Activated naive CD4-positive, alpha-beta T cell treated with anti-CD3 and anti-CD28 coated beads, Interleukin-2, amount 10 ng/mL, durations not matched to agents 7 days and 5 days (primary cell): ENCODE measurements around the gene ZNF23.

ENCODE experiments used
- CTCF ChIA-PET: fragments of 350-600 bp; sonication (Branson Sonifier 250); formaldehyde crosslinking; loops from one replicate; lab custom pipeline; 2021; ENCODE audit warnings: antibody characterized with exemption; lab: Charles Lee
- DNase-seq: peaks from one replicate; pipeline ENCODE4 v3.0.0-alpha.2; 2020
- H3K27ac Mint-ChIP-seq: one replicate; pipeline ENCODE4 v1.8.0; 2021; ENCODE audit warnings: mild to moderate bottlenecking, moderate library complexity, mixed read lengths
- H3K27me3 Mint-ChIP-seq: one replicate; pipeline ENCODE4 v1.8.0; 2021; ENCODE audit warnings: mild to moderate bottlenecking, mixed read lengths
- H3K36me3 Mint-ChIP-seq: one replicate; pipeline ENCODE4 v1.8.0; 2021; ENCODE audit warnings: mixed read lengths
- H3K4me1 Mint-ChIP-seq: one replicate; pipeline ENCODE4 v1.8.0; 2021; ENCODE audit warnings: mixed read lengths
- H3K4me3 Mint-ChIP-seq: one replicate; pipeline ENCODE4 v1.8.0; 2021; ENCODE audit warnings: mild to moderate bottlenecking, moderate library complexity, mixed read lengths
- H3K9me3 Mint-ChIP-seq: one replicate; pipeline ENCODE4 v1.8.0; 2021; ENCODE audit warnings: mixed read lengths

The ZNF23 gene

DNA sequence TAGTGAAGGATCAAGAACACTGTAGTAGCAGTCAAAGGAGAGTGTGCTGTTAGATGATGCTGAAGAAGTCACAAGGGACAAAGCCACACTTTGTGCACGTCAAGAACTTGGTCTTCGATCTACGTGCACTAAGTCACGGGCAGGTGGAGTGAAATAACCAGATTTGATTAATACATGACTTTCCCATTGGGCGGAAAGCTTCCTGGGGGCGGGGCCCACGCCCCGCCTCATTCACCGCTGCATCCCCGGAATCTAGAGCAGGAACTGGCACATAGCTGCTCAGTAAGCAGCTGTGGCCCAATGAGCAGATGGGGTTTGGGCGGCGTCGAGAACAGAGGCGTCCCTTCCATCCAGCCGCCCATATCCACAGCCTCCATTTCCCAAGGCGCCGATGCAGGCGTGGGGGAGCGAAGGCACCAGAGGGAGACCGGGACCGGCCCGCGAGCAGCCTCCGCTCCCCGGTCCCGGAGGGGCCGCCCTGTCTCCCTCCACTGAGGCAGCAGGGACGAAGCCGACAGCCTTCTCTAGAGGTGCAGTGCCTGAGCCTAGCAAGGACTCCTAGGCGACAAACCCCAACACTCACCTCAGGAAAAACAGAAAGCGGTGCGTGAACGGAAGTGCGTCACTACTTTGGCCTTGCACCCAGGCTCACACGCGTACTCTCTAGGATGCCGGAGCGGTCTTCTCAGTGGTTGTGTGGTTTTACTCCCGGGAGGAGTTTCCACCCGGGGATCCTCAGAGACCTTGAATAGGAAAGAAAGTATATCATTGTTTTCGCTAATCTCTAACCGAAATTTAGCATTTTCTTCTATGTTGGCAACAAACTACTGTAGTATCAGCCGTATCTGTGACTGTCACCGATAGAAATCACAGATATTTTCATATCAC lies 22.2 kb upstream of the ZNF23 start:
- Mint-ChIP-seq H3K9me3 (no peaks in the 10 kb centered on the region), H3K27me3 (no peaks in the 10 kb centered on the region), H3K36me3 (no peaks in the 10 kb centered on the region), H3K4me3 (peak overlapping the region; percentile 73), H3K4me1 (peaks cover 21% of the 10 kb centered on the region), H3K27ac (peak overlapping the region; percentile 87)
- DNase-seq: peak; percentile 86
- CTCF ChIA-PET: interaction anchor here (0.7 to 1.4 kb wide), 2 partner anchors 13 to 22 kb away, joined by 3 to 7 read pairs; partner anchors contain the start of gene ZNF23

DNA sequence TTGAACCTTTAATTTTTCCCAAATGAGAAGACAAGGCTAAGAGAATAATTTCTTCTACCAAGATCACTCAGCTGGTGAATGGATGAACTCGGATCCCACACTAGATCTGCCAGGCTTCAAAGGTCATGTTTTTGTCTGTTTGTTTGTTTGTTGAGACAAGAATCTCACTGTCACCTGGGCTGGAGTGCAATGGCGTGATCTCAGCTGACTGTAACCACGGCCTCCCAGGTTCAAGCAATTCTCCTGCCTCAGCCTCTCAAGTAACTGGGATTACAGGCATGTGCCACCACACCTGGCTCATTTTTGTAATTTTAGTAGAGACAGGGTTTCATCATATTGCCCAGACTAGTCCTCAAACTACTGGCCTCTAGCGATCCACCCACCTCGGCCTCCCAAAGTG lies 20.5 kb upstream of the ZNF23 start:
- H3K36me3 Mint-ChIP-seq: no peaks in the 10 kb centered on the region
- no peak overlapping the region for H3K27ac Mint-ChIP-seq
- peaks cover 21% of the 10 kb centered on the region for H3K4me1 Mint-ChIP-seq
- CTCF ChIA-PET: interaction anchor here (1.3 to 1.9 kb wide), 2 partner anchors 16 to 20 kb away, joined by 4 to 5 read pairs; partner anchors contain the start of gene ZNF23
- H3K27me3 Mint-ChIP-seq: no peaks in the 10 kb centered on the region
- H3K4me3 Mint-ChIP-seq: no peak overlapping the region
- no peak for DNase-seq
- no peaks in the 10 kb centered on the region for H3K9me3 Mint-ChIP-seq

DNA sequence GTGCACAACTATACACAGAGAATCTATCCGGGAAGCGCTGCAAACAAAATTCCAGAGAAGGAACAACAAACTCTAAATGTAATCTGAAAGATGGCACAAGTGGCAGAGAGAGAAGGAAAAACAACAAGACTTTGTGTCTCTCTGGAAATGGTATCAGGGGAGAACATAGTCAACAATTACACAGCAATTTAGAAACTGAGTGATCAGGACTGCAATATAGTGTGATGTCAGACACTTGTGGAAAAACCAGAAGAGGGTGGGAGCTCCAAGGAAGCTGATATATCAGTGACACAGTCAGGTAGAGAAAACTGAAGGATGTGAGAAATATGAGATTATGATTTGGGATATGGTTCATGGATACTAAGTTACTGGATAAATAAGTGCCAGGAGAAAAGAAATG lies 18.9 kb upstream of the ZNF23 start:
- Mint-ChIP-seq H3K27me3 (no peaks in the 10 kb centered on the region), H3K36me3 (no peaks in the 10 kb centered on the region), H3K9me3 (no peaks in the 10 kb centered on the region), H3K27ac (no peak overlapping the region), H3K4me3 (no peak overlapping the region), H3K4me1 (peaks cover 26% of the 10 kb centered on the region)
- CTCF ChIA-PET: interaction anchor here (1.9 kb wide), 1 partner anchor 18 kb away, joined by 5 read pairs; no protein-coding TSS in a partner anchor
- no peak for DNase-seq

DNA sequence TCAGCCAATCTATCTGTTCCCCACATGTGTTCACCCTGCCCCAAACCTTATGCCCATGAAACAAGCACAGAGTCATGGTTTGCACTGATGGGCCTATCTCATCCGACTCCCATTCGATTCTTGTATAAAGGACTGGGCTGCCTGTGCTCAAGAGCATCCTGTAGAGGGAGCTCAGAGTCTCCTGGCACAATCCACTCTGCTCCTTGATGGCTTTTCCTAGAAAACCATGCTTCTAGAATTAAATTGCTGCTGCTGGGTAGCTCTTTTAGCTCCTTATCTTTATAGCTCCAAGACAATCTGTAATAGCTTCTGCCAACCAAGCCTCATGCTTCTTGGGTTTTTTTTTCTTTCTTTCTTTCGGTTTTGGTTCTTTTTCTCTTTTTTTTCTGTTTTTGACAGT lies 17.4 kb upstream of the ZNF23 start:
- H3K4me1 Mint-ChIP-seq: peaks cover 20% of the 10 kb centered on the region
- H3K9me3 Mint-ChIP-seq: no peaks in the 10 kb centered on the region
- H3K27ac Mint-ChIP-seq: no peak overlapping the region
- DNase-seq: no peak
- H3K36me3 Mint-ChIP-seq: no peaks in the 10 kb centered on the region
- CTCF ChIA-PET: interaction anchor here (0.6 to 0.9 kb wide), 4 partner anchors 16 to 62 kb away, joined by 3 to 4 read pairs (median 3); no protein-coding TSS in a partner anchor
- no peak overlapping the region for H3K4me3 Mint-ChIP-seq
- no peaks in the 10 kb centered on the region for H3K27me3 Mint-ChIP-seq

DNA sequence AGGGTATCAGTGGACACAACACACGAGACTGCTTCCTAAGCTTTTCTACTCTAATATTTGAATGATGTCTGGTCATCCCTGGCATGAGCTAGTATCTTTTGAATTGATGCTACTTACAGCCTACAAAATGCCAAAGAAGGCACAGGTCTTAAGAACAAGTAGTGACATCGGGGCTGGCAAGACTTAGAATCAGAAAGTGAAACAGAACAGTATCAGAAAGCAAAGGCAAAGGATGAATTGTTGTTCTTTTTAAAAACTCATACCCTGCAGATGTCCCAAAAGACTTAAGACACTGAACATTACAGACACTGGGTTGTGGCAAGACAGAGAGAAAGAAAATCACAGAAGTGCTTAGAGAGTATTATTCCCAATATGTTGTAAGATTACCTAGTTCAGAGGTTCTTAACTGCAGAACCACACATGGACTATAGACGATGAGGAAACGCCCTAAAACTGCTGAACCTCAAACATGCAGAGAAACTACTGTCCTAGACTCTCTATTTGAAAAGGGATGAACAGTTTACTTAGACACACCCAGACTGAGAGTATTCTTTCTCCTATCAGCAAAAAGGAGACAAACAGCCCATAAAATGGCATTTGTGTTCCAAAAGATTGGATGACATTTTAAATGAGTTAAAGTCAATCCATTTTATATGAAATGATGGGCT lies 14.5 kb upstream of the ZNF23 start:
- Mint-ChIP-seq H3K36me3 (no peaks in the 10 kb centered on the region), H3K9me3 (no peaks in the 10 kb centered on the region), H3K27ac (peak overlapping the region; percentile 16), H3K27me3 (no peaks in the 10 kb centered on the region), H3K4me3 (no peak overlapping the region), H3K4me1 (peaks cover 9% of the 10 kb centered on the region)
- no peak for DNase-seq
- CTCF ChIA-PET: no interaction called here

DNA sequence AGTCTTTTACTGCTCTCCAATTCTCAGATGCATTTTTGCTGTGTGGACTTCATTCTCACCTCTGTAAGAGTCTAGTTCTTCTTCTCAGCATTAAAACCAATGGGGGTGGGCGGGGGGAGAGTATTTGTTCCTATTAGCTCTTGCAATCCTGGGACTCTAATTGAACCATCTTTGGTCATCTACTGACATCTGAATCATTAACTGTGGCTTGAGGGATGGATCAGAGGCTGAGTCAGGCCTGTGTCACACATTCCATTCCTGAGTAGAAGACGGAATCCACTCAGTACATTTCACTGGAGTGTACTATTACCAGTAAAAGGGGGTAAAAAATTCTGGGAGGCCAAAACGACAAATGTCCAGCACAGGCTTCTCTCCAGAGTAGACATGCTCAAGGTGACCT lies 12.8 kb upstream of the ZNF23 start:
- CTCF ChIA-PET: interaction anchor here (1.5 kb wide), 1 partner anchor 62 kb away, joined by 3 read pairs; no protein-coding TSS in a partner anchor
- Mint-ChIP-seq H3K27ac (no peak overlapping the region), H3K9me3 (no peaks in the 10 kb centered on the region), H3K4me1 (peaks cover 9% of the 10 kb centered on the region), H3K4me3 (no peak overlapping the region), H3K27me3 (no peaks in the 10 kb centered on the region), H3K36me3 (no peaks in the 10 kb centered on the region)
- no peak for DNase-seq

DNA sequence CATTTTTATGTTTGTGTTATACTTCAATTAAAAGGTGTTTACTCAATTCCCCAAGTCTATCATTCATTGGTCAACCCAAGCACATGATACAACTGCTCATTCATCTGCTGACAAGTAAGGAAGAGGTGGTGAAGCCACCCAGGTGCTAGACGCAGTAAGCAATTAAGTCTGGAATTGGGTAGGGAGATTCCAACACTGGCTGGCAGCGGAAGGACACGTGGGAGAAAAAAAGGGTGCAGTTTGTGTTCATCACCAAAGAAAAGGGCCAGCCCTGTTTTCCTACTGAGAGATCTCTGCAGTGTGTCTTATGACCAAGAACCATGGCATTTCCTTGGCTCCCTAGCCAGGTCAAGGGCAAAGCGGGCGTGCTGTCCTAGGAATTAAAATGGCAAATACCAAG lies 11.8 kb upstream of the ZNF23 start:
- no peak for DNase-seq
- CTCF ChIA-PET: interaction anchor here (1.5 kb wide), 1 partner anchor 61 kb away, joined by 3 read pairs; no protein-coding TSS in a partner anchor
- Mint-ChIP-seq H3K36me3 (no peaks in the 10 kb centered on the region), H3K27ac (no peak overlapping the region), H3K4me1 (peaks cover 5% of the 10 kb centered on the region), H3K27me3 (no peaks in the 10 kb centered on the region), H3K4me3 (no peak overlapping the region), H3K9me3 (no peaks in the 10 kb centered on the region)

DNA sequence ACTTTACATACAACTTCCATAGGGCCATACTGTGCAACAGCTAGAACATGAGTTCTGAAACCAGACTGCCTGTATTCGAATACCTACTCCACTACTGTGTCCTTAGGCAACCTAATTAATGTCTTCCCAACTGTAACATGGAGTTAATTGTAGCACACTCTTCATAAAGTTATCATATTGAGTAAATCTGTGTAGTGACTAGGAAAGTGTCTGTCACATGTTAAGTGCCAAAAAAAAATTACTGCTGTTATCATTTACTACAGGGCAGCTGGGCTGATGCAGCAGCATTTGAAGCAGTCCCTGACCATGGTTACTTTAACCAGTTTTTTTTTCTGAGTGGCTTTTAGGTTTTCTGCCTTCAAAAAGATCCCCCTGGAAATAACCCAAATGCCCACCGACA lies 10.9 kb upstream of the ZNF23 start:
- CTCF ChIA-PET: no interaction called here
- H3K4me3 Mint-ChIP-seq: no peak overlapping the region
- H3K9me3 Mint-ChIP-seq: no peaks in the 10 kb centered on the region
- H3K27ac Mint-ChIP-seq: no peak overlapping the region
- H3K27me3 Mint-ChIP-seq: no peaks in the 10 kb centered on the region
- H3K36me3 Mint-ChIP-seq: no peaks in the 10 kb centered on the region
- peaks cover 5% of the 10 kb centered on the region for H3K4me1 Mint-ChIP-seq
- DNase-seq: no peak

DNA sequence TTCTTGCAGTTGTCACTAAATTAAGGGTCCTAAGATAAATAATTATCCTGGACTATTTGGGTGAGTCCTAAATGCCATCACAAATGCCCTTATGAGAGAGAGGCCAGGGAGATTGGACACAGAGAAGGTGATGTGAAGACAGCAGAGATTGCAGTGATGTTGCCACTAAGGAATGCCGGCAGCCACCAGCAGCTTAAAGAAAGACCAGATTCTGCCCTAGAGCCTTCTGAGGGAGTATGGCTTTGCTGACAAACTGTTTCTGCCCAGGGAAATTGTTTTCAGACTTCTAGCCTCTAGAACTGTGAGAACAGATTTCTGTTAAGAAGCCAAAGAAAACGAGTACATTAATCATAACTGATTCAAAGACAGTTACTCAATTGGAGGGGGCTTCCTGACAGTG lies 10.0 kb upstream of the ZNF23 start:
- Mint-ChIP-seq H3K4me1 (peaks cover 2% of the 10 kb centered on the region), H3K27ac (no peak overlapping the region), H3K27me3 (no peaks in the 10 kb centered on the region), H3K36me3 (no peaks in the 10 kb centered on the region), H3K9me3 (no peaks in the 10 kb centered on the region), H3K4me3 (no peak overlapping the region)
- CTCF ChIA-PET: no interaction called here
- DNase-seq: no peak

DNA sequence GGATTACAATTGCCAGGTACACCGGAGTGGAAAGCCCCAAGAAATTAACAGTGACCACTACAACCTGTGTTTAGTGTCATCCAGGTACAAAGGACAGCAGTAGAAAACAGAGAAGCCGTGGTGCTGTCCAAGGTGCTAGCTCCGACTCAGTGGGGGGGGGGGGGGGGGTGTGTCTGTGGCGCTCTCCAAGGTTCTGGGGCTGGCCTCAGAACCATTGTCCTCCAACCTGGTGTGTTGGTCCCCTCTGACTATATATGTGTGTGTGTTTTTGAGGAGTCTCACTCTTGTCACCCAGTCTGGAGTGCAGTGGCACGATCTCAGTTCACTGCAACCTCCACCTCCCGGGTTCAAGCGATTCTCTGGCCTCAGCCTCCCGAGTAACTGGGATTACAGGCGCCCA lies 5.8 kb upstream of the ZNF23 start:
- Mint-ChIP-seq H3K4me3 (no peak overlapping the region), H3K27me3 (no peaks in the 10 kb centered on the region), H3K9me3 (no peaks in the 10 kb centered on the region), H3K36me3 (peaks cover 2% of the 10 kb centered on the region), H3K4me1 (peaks cover 4% of the 10 kb centered on the region), H3K27ac (no peak overlapping the region)
- CTCF ChIA-PET: no interaction called here
- DNase-seq: peak; percentile 67

DNA sequence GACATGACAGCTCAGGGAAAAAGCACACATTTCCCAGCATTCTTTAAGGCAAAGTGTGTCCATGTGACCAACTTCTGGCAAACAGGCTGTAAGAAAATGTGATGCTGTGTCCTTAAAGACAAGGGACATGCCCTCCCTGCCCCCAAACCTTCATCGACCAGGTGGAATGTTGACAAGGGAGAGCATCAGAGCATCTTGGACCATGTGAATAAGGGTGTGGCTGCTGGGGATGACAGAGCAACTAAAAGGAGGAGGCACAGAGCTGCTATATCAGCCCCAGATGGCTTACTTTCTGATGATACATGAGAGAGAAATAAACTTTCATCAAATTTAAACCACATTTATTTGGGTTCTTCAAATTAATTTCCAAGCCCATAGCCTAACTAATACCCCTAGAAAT lies 2.2 kb upstream of the ZNF23 start:
- DNase-seq: no peak
- CTCF ChIA-PET: interaction anchor here (1.0 to 2.8 kb wide), 4 partner anchors 10 to 147 kb away, joined by 4 to 12 read pairs (median 6); no protein-coding TSS in a partner anchor
- peaks cover 29% of the 10 kb centered on the region for H3K4me1 Mint-ChIP-seq
- no peak overlapping the region for H3K4me3 Mint-ChIP-seq
- no peaks in the 10 kb centered on the region for H3K27me3 Mint-ChIP-seq
- peaks cover 2% of the 10 kb centered on the region for H3K36me3 Mint-ChIP-seq
- H3K9me3 Mint-ChIP-seq: no peaks in the 10 kb centered on the region
- no peak overlapping the region for H3K27ac Mint-ChIP-seq

DNA sequence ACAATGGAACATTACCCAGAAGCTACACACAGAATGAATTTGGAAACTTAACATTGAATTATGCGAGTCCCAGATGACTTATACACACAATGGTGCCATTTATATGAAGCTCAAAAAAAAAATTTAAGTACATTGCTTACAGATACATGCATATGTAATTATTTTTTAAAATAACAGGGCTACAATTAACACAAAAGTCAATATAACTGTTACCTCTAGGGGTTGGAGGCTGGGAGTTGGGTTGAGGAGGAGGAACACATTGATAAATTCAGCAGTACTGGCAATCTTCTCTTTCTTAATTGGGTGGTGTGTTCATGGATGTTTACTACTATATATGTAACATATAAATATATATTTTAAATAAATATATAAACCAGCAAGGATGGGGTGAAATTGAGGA lies 1.1 kb downstream of the ZNF23 start:
- no peak for DNase-seq
- CTCF ChIA-PET: no interaction called here
- Mint-ChIP-seq H3K9me3 (no peaks in the 10 kb centered on the region), H3K4me1 (peaks cover 29% of the 10 kb centered on the region), H3K36me3 (peaks cover 7% of the 10 kb centered on the region), H3K27me3 (no peaks in the 10 kb centered on the region), H3K4me3 (peak overlapping the region; percentile 87), H3K27ac (no peak overlapping the region)

DNA sequence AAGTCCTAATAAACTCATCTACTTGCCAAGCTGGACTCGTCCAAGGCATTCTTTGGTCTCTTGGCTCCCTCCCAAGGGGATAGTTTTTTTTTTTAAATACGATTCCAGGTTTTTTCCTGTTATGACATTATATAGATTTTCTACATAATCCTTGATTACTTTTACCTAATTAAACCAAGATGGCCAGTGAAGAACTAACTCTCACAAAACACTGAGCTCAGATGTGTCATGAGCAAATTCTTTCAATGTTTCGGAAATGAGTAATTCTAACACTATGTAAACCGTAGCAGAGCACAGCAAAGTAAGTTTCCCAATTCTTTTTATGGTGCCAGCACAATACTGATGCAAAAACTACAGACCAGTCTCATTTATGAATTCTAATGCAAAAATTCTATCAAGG lies 1.8 kb downstream of the ZNF23 start:
- Mint-ChIP-seq H3K27me3 (no peaks in the 10 kb centered on the region), H3K27ac (no peak overlapping the region), H3K4me1 (peaks cover 29% of the 10 kb centered on the region), H3K36me3 (peaks cover 7% of the 10 kb centered on the region), H3K4me3 (peak overlapping the region; percentile 87), H3K9me3 (no peaks in the 10 kb centered on the region)
- DNase-seq: no peak
- CTCF ChIA-PET: interaction anchor here (0.6 kb wide), 1 partner anchor 12 kb away, joined by 3 read pairs; no protein-coding TSS in a partner anchor

DNA sequence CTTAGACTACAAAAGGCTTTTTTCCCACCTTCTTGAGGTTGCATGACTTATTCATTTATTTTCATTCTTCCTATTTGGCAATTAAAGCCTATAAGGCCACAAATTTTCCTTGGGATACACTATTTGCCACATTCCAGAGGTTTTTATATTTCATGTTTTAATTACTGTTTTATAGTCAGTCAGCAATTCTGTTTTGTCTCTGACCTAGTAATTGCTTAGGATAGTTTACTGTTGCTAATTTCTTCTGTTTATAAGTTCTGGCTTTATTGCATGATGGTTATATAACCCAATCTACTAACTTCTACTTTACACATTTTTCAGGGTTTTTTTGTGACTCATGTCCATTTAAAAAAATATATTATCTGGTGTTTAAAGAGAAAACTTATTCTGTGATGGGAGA lies 2.5 kb downstream of the ZNF23 start:
- Mint-ChIP-seq H3K27ac (no peak overlapping the region), H3K4me3 (no peak overlapping the region), H3K36me3 (peaks cover 14% of the 10 kb centered on the region), H3K27me3 (no peaks in the 10 kb centered on the region), H3K9me3 (no peaks in the 10 kb centered on the region), H3K4me1 (peaks cover 29% of the 10 kb centered on the region)
- CTCF ChIA-PET: no interaction called here
- no peak for DNase-seq
